Measurements from ENCODE around the gene PTOV1.
A peak's percentile ranks its signal among the peaks of the same experiment; 100 is the strongest.
"Not testable (repeated sequence)": the region's sequence is repeated elsewhere in the genome, so short reads cannot be mapped to it uniquely, and the experiment has no call there.

PTOV1 gene

GRCh38 chr19:49812452-49812996 lies 38.4 kb upstream of the PTOV1 start:
- Mint-ChIP-seq H3K27ac (peak overlapping the region; percentile 95), H3K36me3 (no peaks in the 10 kb centered on the region)

GRCh38 chr19:49812997-49813861 lies 37.7 kb upstream of the PTOV1 start, which contains the start of gene FUZ:
FUZ (minus strand) TSS chr19:49813292; CDS start chr19:49813106, 186 bp downstream.
- Mint-ChIP-seq H3K36me3 (no peaks in the 10 kb centered on the region), H3K9me3 (ENCODE audit: low read depth) (no peaks in the 10 kb centered on the region), H3K4me1 (ENCODE audit: low read depth) (peaks cover 36% of the 10 kb centered on the region), H3K27me3 (no peaks in the 10 kb centered on the region), H3K27ac (peak within 1 kb of the TSS; percentile 95), H3K4me3 (peak within 1 kb of the TSS; percentile 93)

More at GRCh38 chr19:49812452-49812996, 38.4 kb upstream of the PTOV1 start:
- Mint-ChIP-seq H3K4me3 (peak overlapping the region; percentile 93), H3K4me1 (ENCODE audit: low read depth) (peaks cover 39% of the 10 kb centered on the region), H3K27me3 (no peaks in the 10 kb centered on the region), H3K9me3 (ENCODE audit: low read depth) (no peaks in the 10 kb centered on the region)

- peaks cover 31% of the 10 kb centered on the region for H3K4me1 Mint-ChIP-seq (ENCODE audit: low read depth)
- H3K27ac Mint-ChIP-seq = no peak overlapping the region
- no peaks in the 10 kb centered on the region for H3K27me3 Mint-ChIP-seq
- peak overlapping the region; percentile 93 for H3K4me3 Mint-ChIP-seq
- no peaks in the 10 kb centered on the region for H3K9me3 Mint-ChIP-seq (ENCODE audit: low read depth)
- H3K36me3 Mint-ChIP-seq = no peaks in the 10 kb centered on the region
Measured at GRCh38 chr19:49814010-49814409, 36.9 kb upstream of the PTOV1 start.

GRCh38 chr19:49816590-49816989 lies 34.4 kb upstream of the PTOV1 start:
- Mint-ChIP-seq H3K27me3 (no peaks in the 10 kb centered on the region), H3K27ac (no peak overlapping the region), H3K36me3 (no peaks in the 10 kb centered on the region), H3K4me1 (ENCODE audit: low read depth) (peaks cover 39% of the 10 kb centered on the region), H3K9me3 (ENCODE audit: low read depth) (no peaks in the 10 kb centered on the region), H3K4me3 (no peak overlapping the region)

GRCh38 chr19:49817964-49818648 lies 32.9 kb upstream of the PTOV1 start, which contains the start of gene MED25:
MED25 (plus strand) TSS chr19:49818289; CDS start chr19:49818342, 53 bp downstream.
- Mint-ChIP-seq H3K9me3 (ENCODE audit: low read depth) (no peaks in the 10 kb centered on the region), H3K27me3 (no peaks in the 10 kb centered on the region), H3K27ac (peak within 1 kb of the TSS; percentile 96), H3K4me1 (ENCODE audit: low read depth) (peaks cover 29% of the 10 kb centered on the region), H3K36me3 (no peaks in the 10 kb centered on the region), H3K4me3 (peak within 1 kb of the TSS; percentile 97)

GRCh38 chr19:49818649-49819370 lies 32.1 kb upstream of the PTOV1 start:
- H3K36me3 Mint-ChIP-seq = peaks cover 2% of the 10 kb centered on the region

GRCh38 chr19:49819452-49820115 lies 31.4 kb upstream of the PTOV1 start:
- peak overlapping the region; percentile 97 for H3K4me3 Mint-ChIP-seq
- peak overlapping the region; percentile 29 for H3K27ac Mint-ChIP-seq
- not testable (repeated sequence) for H3K9me3 Mint-ChIP-seq (ENCODE audit: low read depth); H3K27me3 Mint-ChIP-seq; H3K36me3 Mint-ChIP-seq
- peaks cover 24% of the 10 kb centered on the region for H3K4me1 Mint-ChIP-seq (ENCODE audit: low read depth)

More at GRCh38 chr19:49818649-49819370, 32.1 kb upstream of the PTOV1 start:
- H3K27ac Mint-ChIP-seq = peak overlapping the region; percentile 83
- H3K27me3 Mint-ChIP-seq = no peaks in the 10 kb centered on the region
- peak overlapping the region; percentile 97 for H3K4me3 Mint-ChIP-seq
- H3K4me1 Mint-ChIP-seq (ENCODE audit: low read depth) = peaks cover 27% of the 10 kb centered on the region
- no peaks in the 10 kb centered on the region for H3K9me3 Mint-ChIP-seq (ENCODE audit: low read depth)

- peaks cover 22% of the 10 kb centered on the region for H3K4me1 Mint-ChIP-seq (ENCODE audit: low read depth)
- no peaks in the 10 kb centered on the region for H3K27me3 Mint-ChIP-seq
- H3K4me3 Mint-ChIP-seq = peak overlapping the region; percentile 97
- H3K36me3 Mint-ChIP-seq = peaks cover 2% of the 10 kb centered on the region
- no peaks in the 10 kb centered on the region for H3K9me3 Mint-ChIP-seq (ENCODE audit: low read depth)
- no peak overlapping the region for H3K27ac Mint-ChIP-seq
Measured at GRCh38 chr19:49820125-49820524, 30.8 kb upstream of the PTOV1 start.

GRCh38 chr19:49823472-49823871 lies 27.5 kb upstream of the PTOV1 start:
- Mint-ChIP-seq H3K4me3 (no peak overlapping the region), H3K4me1 (ENCODE audit: low read depth) (peaks cover 15% of the 10 kb centered on the region), H3K27ac (no peak overlapping the region)

GRCh38 chr19:49824662-49825061 lies 26.3 kb upstream of the PTOV1 start:
- H3K27me3 Mint-ChIP-seq = no peaks in the 10 kb centered on the region
- no peak overlapping the region for H3K4me3 Mint-ChIP-seq
- no peaks in the 10 kb centered on the region for H3K9me3 Mint-ChIP-seq (ENCODE audit: low read depth)
- H3K27ac Mint-ChIP-seq = no peak overlapping the region
- peaks cover 2% of the 10 kb centered on the region for H3K36me3 Mint-ChIP-seq
- H3K4me1 Mint-ChIP-seq (ENCODE audit: low read depth) = peaks cover 11% of the 10 kb centered on the region

More at GRCh38 chr19:49823472-49823871, 27.5 kb upstream of the PTOV1 start:
- Mint-ChIP-seq H3K27me3 (no peaks in the 10 kb centered on the region), H3K9me3 (ENCODE audit: low read depth) (no peaks in the 10 kb centered on the region), H3K36me3 (peaks cover 2% of the 10 kb centered on the region)

GRCh38 chr19:49827034-49827433 lies 23.9 kb upstream of the PTOV1 start:
- Mint-ChIP-seq H3K27me3 (no peaks in the 10 kb centered on the region), H3K27ac (no peak overlapping the region), H3K9me3 (ENCODE audit: low read depth) (no peaks in the 10 kb centered on the region), H3K4me1 (ENCODE audit: low read depth) (no peaks in the 10 kb centered on the region), H3K36me3 (peaks cover 2% of the 10 kb centered on the region), H3K4me3 (no peak overlapping the region)

GRCh38 chr19:49829200-49829599 lies 21.8 kb upstream of the PTOV1 start:
- Mint-ChIP-seq H3K4me3 (no peak overlapping the region), H3K36me3 (no peaks in the 10 kb centered on the region), H3K27me3 (no peaks in the 10 kb centered on the region), H3K4me1 (ENCODE audit: low read depth) (peaks cover 3% of the 10 kb centered on the region), H3K27ac (no peak overlapping the region), H3K9me3 (ENCODE audit: low read depth) (no peaks in the 10 kb centered on the region)

GRCh38 chr19:49829721-49830120 lies 21.2 kb upstream of the PTOV1 start:
- no peaks in the 10 kb centered on the region for H3K27me3 Mint-ChIP-seq
- H3K4me3 Mint-ChIP-seq = no peak overlapping the region
- H3K36me3 Mint-ChIP-seq = no peaks in the 10 kb centered on the region
- H3K4me1 Mint-ChIP-seq (ENCODE audit: low read depth) = peaks cover 3% of the 10 kb centered on the region
- no peaks in the 10 kb centered on the region for H3K9me3 Mint-ChIP-seq (ENCODE audit: low read depth)
- no peak overlapping the region for H3K27ac Mint-ChIP-seq

- Mint-ChIP-seq H3K27me3 (no peaks in the 10 kb centered on the region), H3K36me3 (no peaks in the 10 kb centered on the region)
Measured at GRCh38 chr19:49830766-49831165, 20.2 kb upstream of the PTOV1 start.

More at GRCh38 chr19:49830766-49831165, 20.2 kb upstream of the PTOV1 start:
- Mint-ChIP-seq H3K4me3 (no peak overlapping the region), H3K9me3 (ENCODE audit: low read depth) (no peaks in the 10 kb centered on the region), H3K4me1 (ENCODE audit: low read depth) (peaks cover 3% of the 10 kb centered on the region), H3K27ac (no peak overlapping the region)

Data from activated naive CD8-positive, alpha-beta T cell (primary cell).